ENCODE results near the gene ATP1A4.
"Not testable (repeated sequence)": the region's sequence is repeated elsewhere in the genome, so short reads cannot be mapped to it uniquely, and the experiment has no call there.

ATP1A4 gene

GRCh38 chr1:160151303-160151702, at the start of gene ATP1A4:
ATP1A4 (plus strand) TSS chr1:160151603; CDS start chr1:160152041, 438 bp downstream.
- H3K36me3 ChIP-seq (ENCODE audit: insufficient read depth, low read length), result no peaks in the 10 kb centered on the region
- H3K9ac ChIP-seq (ENCODE audit: insufficient read length), result no peak within 1 kb of the TSS
- no peaks in the 10 kb centered on the region for H3K9me3 ChIP-seq (ENCODE audit: low read depth, low read length)
- H3K4me3 ChIP-seq, result no peak within 1 kb of the TSS
- TF ChIP-seq POLR2AphosphoS5 (IDR thresholded peaks at IDR 0.05; ENCODE audit: borderline replicate concordance, low read depth, low read length), result no peak
- no peak for TF ChIP-seq FOXP2 (optimal IDR thresholded peaks at IDR 0.05; ENCODE audit: control extremely low read depth, extremely low read length, insufficient read depth)
- TF ChIP-seq EZH2 (IDR thresholded peaks at IDR 0.05), result no peak
- DNase-seq (ENCODE audit: low read depth, low spot score), result no peak
- no peak within 1 kb of the TSS for H3K27ac ChIP-seq

- no peak overlapping the region for H3K9ac ChIP-seq (ENCODE audit: insufficient read length)
- DNase-seq (ENCODE audit: low read depth, low spot score), result no peak
- no peak for TF ChIP-seq POLR2AphosphoS5 (IDR thresholded peaks at IDR 0.05; ENCODE audit: borderline replicate concordance, low read depth, low read length)
- no peak for TF ChIP-seq EZH2 (IDR thresholded peaks at IDR 0.05)
- TF ChIP-seq FOXP2 (optimal IDR thresholded peaks at IDR 0.05; ENCODE audit: control extremely low read depth, extremely low read length, insufficient read depth), result no peak
Observed at GRCh38 chr1:160101717-160102522, 49.5 kb upstream of the ATP1A4 start.

GRCh38 chr1:160103658-160104408, 47.6 kb upstream of the ATP1A4 start:
- no peaks in the 10 kb centered on the region for H3K9me3 ChIP-seq (ENCODE audit: low read depth, low read length)
- H3K27ac ChIP-seq, result no peak overlapping the region
- DNase-seq (ENCODE audit: low read depth, low spot score), result no peak
- no peak overlapping the region for H3K4me3 ChIP-seq
- no peak overlapping the region for H3K9ac ChIP-seq (ENCODE audit: insufficient read length)
- H3K36me3 ChIP-seq (ENCODE audit: insufficient read depth, low read length), result no peaks in the 10 kb centered on the region
- TF ChIP-seq FOXP2 (optimal IDR thresholded peaks at IDR 0.05; ENCODE audit: control extremely low read depth, extremely low read length, insufficient read depth) (no peak), EZH2 (IDR thresholded peaks at IDR 0.05) (no peak), POLR2AphosphoS5 (IDR thresholded peaks at IDR 0.05; ENCODE audit: borderline replicate concordance, low read depth, low read length) (no peak)

More at GRCh38 chr1:160101717-160102522, 49.5 kb upstream of the ATP1A4 start:
- H3K27ac ChIP-seq, result no peak overlapping the region
- H3K36me3 ChIP-seq (ENCODE audit: insufficient read depth, low read length), result no peaks in the 10 kb centered on the region
- no peak overlapping the region for H3K4me3 ChIP-seq
- no peaks in the 10 kb centered on the region for H3K9me3 ChIP-seq (ENCODE audit: low read depth, low read length)

GRCh38 chr1:160104486-160104885, 46.9 kb upstream of the ATP1A4 start:
- no peak overlapping the region for H3K4me3 ChIP-seq
- TF ChIP-seq FOXP2 (optimal IDR thresholded peaks at IDR 0.05; ENCODE audit: control extremely low read depth, extremely low read length, insufficient read depth) (no peak), EZH2 (IDR thresholded peaks at IDR 0.05) (no peak), POLR2AphosphoS5 (IDR thresholded peaks at IDR 0.05; ENCODE audit: borderline replicate concordance, low read depth, low read length) (no peak)
- H3K36me3 ChIP-seq (ENCODE audit: insufficient read depth, low read length), result no peaks in the 10 kb centered on the region
- H3K9ac ChIP-seq (ENCODE audit: insufficient read length), result no peak overlapping the region
- no peak overlapping the region for H3K27ac ChIP-seq
- DNase-seq (ENCODE audit: low read depth, low spot score), result no peak
- H3K9me3 ChIP-seq (ENCODE audit: low read depth, low read length), result no peaks in the 10 kb centered on the region

GRCh38 chr1:160105155-160105554, 46.2 kb upstream of the ATP1A4 start:
- H3K4me3 ChIP-seq, result no peak overlapping the region
- H3K9me3 ChIP-seq (ENCODE audit: low read depth, low read length), result no peaks in the 10 kb centered on the region
- no peak overlapping the region for H3K9ac ChIP-seq (ENCODE audit: insufficient read length)
- TF ChIP-seq FOXP2 (optimal IDR thresholded peaks at IDR 0.05; ENCODE audit: control extremely low read depth, extremely low read length, insufficient read depth) (no peak), EZH2 (IDR thresholded peaks at IDR 0.05) (no peak), POLR2AphosphoS5 (IDR thresholded peaks at IDR 0.05; ENCODE audit: borderline replicate concordance, low read depth, low read length) (no peak)
- H3K27ac ChIP-seq, result no peak overlapping the region
- H3K36me3 ChIP-seq (ENCODE audit: insufficient read depth, low read length), result no peaks in the 10 kb centered on the region
- no peak for DNase-seq (ENCODE audit: low read depth, low spot score)

DNA sequence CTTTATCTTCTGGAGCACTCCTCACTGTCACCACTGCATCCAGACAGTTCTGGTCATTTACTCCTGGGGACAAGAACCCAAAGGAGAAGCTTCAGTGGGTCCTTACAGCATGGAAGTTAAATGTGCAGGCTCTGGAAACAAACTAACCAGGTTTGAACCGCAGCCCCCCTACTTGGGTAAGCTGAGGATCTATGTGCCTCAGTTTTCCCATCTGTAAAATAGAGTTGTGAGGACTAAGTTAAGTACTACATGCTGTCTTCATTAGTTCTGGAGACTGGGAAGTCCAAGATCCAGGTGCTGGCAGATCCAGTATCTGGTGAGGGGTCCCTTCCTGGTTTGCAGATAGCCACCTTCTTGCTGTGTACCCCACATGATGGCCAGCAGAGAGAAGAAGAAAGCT, 43.9 kb upstream of the ATP1A4 start:
- H3K4me3 ChIP-seq, result no peak overlapping the region
- H3K27ac ChIP-seq, result no peak overlapping the region
- DNase-seq (ENCODE audit: low read depth, low spot score), result no peak
- no peak overlapping the region for H3K9ac ChIP-seq (ENCODE audit: insufficient read length)
- H3K9me3 ChIP-seq (ENCODE audit: low read depth, low read length), result no peaks in the 10 kb centered on the region
- no peaks in the 10 kb centered on the region for H3K36me3 ChIP-seq (ENCODE audit: insufficient read depth, low read length)
- no peak for TF ChIP-seq EZH2 (IDR thresholded peaks at IDR 0.05)
- TF ChIP-seq FOXP2 (optimal IDR thresholded peaks at IDR 0.05; ENCODE audit: control extremely low read depth, extremely low read length, insufficient read depth), result no peak
- TF ChIP-seq POLR2AphosphoS5 (IDR thresholded peaks at IDR 0.05; ENCODE audit: borderline replicate concordance, low read depth, low read length), result no peak

DNA sequence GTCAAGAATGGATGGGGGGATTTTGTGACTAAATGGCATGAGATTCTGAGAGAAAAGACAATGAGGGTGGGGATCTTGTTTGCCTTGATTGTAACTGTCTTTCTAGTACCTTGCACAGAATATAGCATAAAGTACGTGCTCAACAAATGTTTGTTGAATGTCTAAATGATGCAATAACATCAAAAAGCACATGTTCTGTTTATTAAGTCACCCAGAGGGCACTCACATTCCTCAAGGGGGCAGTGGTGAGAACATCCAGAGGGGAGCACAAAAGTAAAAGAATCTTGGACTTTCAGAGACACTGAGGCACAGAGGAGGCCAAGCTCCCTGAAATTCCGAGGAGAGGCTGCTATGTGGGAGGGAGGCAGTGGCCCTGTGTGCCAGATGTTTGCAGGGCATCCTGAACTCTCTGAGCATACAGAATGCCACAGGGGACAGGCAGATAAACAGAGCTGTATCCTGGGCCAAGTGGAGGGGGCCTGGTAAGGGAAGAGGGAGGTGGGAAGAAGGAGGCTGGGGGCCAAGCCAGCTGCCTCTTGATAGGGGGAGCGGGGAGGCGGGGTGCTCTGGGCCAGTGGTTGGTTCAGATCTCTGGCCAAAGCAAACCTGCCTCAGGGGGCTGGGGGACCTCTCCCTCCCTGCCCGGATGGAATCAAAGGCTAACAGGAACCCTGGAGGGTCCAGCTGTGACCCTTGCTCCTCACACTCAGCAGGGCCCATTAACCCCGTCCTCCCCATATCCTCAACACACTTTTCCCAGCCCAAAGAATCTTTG, 42.3 kb upstream of the ATP1A4 start:
- DNase-seq (ENCODE audit: low read depth, low spot score), result no peak
- H3K9me3 ChIP-seq (ENCODE audit: low read depth, low read length), result no peaks in the 10 kb centered on the region
- TF ChIP-seq EZH2 (IDR thresholded peaks at IDR 0.05) (no peak), FOXP2 (optimal IDR thresholded peaks at IDR 0.05; ENCODE audit: control extremely low read depth, extremely low read length, insufficient read depth) (no peak), POLR2AphosphoS5 (IDR thresholded peaks at IDR 0.05; ENCODE audit: borderline replicate concordance, low read depth, low read length) (no peak)
- no peaks in the 10 kb centered on the region for H3K36me3 ChIP-seq (ENCODE audit: insufficient read depth, low read length)
- H3K4me3 ChIP-seq, result no peak overlapping the region
- no peak overlapping the region for H3K27ac ChIP-seq
- H3K9ac ChIP-seq (ENCODE audit: insufficient read length), result no peak overlapping the region

DNA sequence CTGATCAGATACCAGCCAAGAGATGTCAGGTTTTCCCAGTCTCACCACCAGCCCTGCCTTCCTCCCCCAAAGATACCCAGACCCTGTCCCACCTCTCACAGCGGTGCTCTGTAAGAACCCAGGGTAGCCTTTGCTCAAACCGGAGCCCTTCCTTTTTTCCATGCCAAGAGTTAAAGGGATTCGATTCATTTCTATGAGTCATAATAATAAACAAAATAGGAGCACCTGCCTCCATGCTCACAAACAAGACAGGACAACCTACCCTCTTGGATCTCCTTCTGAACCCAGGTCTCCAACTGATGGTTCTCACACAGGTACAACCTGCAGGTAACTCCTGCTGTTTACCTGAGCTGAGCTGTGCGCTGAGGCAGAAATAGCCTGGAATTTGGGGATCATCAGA, 41.7 kb upstream of the ATP1A4 start:
- no peaks in the 10 kb centered on the region for H3K9me3 ChIP-seq (ENCODE audit: low read depth, low read length)
- no peak overlapping the region for H3K27ac ChIP-seq
- DNase-seq (ENCODE audit: low read depth, low spot score), result no peak
- H3K36me3 ChIP-seq (ENCODE audit: insufficient read depth, low read length), result no peaks in the 10 kb centered on the region
- no peak for TF ChIP-seq POLR2AphosphoS5 (IDR thresholded peaks at IDR 0.05; ENCODE audit: borderline replicate concordance, low read depth, low read length)
- no peak for TF ChIP-seq FOXP2 (optimal IDR thresholded peaks at IDR 0.05; ENCODE audit: control extremely low read depth, extremely low read length, insufficient read depth)
- no peak for TF ChIP-seq EZH2 (IDR thresholded peaks at IDR 0.05)
- no peak overlapping the region for H3K4me3 ChIP-seq
- H3K9ac ChIP-seq (ENCODE audit: insufficient read length), result no peak overlapping the region

DNA sequence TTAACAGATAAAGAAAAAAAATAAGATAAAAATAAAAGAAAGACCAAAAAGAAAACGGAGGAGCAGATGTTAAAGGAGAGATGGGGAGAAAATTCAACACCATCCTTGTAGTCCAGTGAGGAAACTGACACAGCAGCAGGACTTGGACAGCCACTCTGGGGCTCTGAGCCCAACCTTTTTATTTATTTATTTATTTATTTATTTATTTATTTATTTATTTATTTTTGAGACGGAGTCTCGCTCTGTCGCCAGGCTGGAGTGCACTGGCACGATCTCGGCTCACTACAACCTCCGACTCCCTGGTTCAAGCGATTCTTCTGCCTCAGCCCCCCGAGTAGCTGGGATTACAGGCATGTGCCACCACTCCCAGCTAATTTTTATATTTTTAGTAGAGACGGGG, 39.9 kb upstream of the ATP1A4 start:
- not testable (repeated sequence) for H3K27ac ChIP-seq; H3K4me3 ChIP-seq; H3K9me3 ChIP-seq (ENCODE audit: low read depth, low read length); H3K9ac ChIP-seq (ENCODE audit: insufficient read length); H3K36me3 ChIP-seq (ENCODE audit: insufficient read depth, low read length); DNase-seq (ENCODE audit: low read depth, low spot score)
